Measurements from ENCODE around the gene LCN9.

The LCN9 gene, protein sequence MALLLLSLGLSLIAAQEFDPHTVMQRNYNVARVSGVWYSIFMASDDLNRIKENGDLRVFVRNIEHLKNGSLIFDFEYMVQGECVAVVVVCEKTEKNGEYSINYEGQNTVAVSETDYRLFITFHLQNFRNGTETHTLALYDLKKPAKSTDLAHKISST

DNA sequence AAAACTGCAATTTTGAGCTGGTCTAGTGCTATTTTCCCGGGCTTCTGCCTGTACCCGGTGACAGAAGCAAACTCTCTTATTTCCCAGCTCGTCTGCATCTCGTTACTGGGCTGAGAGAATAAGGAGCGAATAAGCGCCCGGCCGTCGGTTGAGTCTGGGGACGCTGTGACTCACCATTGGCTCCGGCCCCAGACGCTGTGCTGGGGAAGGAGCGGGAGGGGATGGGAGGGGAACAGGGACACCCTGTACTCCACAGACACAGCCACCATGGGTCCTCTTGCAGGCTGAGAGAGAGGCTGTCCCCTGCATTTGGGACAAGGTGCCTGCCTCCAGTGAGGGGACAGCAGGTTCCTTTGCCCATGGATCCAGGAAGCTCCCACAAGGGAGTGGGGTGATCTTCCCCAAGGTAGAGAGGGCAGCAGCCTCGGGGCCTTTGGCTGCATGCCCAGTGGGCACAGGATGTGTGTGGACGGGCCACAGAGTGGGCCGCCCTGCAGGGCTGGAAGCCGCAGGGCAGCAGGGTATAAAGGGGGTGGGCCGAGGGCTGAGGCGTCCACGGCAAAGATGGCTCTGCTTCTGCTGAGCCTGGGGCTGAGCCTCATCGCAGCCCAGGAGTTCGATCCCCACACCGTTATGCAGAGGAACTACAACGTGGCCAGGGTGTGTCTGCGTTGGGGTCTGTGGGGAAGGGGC is at the start of gene LCN9:
Gene LCN9, plus strand, starts transcription at position 552 of the 693 bp plus-strand sequence. Its CDS starts 13 bp downstream, at position 565.
- TF ChIP-seq, protein P1, sequence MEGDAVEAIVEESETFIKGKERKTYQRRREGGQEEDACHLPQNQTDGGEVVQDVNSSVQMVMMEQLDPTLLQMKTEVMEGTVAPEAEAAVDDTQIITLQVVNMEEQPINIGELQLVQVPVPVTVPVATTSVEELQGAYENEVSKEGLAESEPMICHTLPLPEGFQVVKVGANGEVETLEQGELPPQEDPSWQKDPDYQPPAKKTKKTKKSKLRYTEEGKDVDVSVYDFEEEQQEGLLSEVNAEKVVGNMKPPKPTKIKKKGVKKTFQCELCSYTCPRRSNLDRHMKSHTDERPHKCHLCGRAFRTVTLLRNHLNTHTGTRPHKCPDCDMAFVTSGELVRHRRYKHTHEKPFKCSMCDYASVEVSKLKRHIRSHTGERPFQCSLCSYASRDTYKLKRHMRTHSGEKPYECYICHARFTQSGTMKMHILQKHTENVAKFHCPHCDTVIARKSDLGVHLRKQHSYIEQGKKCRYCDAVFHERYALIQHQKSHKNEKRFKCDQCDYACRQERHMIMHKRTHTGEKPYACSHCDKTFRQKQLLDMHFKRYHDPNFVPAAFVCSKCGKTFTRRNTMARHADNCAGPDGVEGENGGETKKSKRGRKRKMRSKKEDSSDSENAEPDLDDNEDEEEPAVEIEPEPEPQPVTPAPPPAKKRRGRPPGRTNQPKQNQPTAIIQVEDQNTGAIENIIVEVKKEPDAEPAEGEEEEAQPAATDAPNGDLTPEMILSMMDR (IDR thresholded peaks at IDR 0.05; ENCODE audit: poor library complexity, severe bottlenecking), result no peak
- ATAC-seq (ENCODE audit: low read depth) (no peak), DNase-seq (ENCODE audit: low spot score) (no peak)
- Histone ChIP-seq H3K27me3 (ENCODE audit: insufficient read depth, poor library complexity, severe bottlenecking) (peaks cover 5% of the 10 kb centered on the region), H3K27ac (ENCODE audit: poor library complexity, severe bottlenecking) (no peak within 1 kb of the TSS), H3K4me3 (ENCODE audit: severe bottlenecking) (no peak within 1 kb of the TSS), H3K36me3 (ENCODE audit: low read depth) (no peaks in the 10 kb centered on the region), H3K9me3 (ENCODE audit: severe bottlenecking) (no peaks in the 10 kb centered on the region), H3K4me1 (ENCODE audit: insufficient read depth, poor library complexity, severe bottlenecking) (no peaks in the 10 kb centered on the region)

DNA sequence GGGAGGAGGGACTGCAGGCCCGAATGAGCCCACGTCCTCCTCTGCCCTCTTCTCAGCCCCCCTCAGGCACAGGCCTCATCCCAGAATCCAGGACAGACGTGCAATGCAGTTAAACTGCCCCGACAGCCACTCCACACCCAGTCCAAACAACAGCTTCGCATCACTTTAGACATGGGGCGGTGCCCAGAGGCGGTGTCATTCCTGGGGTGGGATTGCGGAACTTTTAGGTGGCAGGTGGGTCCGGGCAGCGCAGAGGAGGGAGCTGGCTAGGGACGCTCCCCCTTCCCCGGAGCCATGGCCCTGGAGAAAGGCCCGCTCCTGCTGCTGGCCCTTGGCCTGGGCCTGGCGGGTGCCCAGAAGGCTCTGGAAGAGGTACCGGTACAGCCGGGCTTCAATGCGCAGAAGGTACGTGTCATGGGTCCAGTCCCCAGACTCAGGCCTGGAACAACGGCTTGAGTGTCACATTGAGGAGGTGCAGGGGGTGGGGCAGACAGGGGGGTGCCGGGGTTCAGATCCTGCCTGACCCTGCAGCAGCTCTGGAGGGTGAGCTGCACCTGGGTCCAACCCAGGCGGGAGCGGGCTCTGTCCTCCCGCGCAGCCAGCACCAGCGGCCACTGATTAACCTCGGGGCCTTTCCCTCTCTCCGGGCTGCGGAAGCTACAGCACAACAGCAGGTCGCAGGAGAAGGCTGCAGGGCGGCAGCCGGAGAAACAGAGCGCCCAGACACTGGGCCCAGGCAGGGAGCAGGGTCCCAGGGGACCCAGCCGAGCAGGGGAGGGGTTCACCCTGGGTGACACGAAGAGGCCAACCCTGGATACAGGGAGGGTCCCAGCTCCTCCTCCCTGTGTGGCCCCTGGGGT is 48.9 kb upstream of the LCN9 start:
- Histone ChIP-seq H3K36me3 (ENCODE audit: low read depth) (no peaks in the 10 kb centered on the region), H3K9me3 (ENCODE audit: severe bottlenecking) (no peaks in the 10 kb centered on the region), H3K4me1 (ENCODE audit: insufficient read depth, poor library complexity, severe bottlenecking) (no peaks in the 10 kb centered on the region), H3K27ac (ENCODE audit: poor library complexity, severe bottlenecking) (no peak overlapping the region), H3K4me3 (ENCODE audit: severe bottlenecking) (no peak overlapping the region), H3K27me3 (ENCODE audit: insufficient read depth, poor library complexity, severe bottlenecking) (peaks cover 27% of the 10 kb centered on the region)
- ATAC-seq (ENCODE audit: low read depth) (no peak), DNase-seq (ENCODE audit: low spot score) (no peak)
- TF ChIP-seq, protein P1 (IDR thresholded peaks at IDR 0.05; ENCODE audit: poor library complexity, severe bottlenecking), result no peak

DNA sequence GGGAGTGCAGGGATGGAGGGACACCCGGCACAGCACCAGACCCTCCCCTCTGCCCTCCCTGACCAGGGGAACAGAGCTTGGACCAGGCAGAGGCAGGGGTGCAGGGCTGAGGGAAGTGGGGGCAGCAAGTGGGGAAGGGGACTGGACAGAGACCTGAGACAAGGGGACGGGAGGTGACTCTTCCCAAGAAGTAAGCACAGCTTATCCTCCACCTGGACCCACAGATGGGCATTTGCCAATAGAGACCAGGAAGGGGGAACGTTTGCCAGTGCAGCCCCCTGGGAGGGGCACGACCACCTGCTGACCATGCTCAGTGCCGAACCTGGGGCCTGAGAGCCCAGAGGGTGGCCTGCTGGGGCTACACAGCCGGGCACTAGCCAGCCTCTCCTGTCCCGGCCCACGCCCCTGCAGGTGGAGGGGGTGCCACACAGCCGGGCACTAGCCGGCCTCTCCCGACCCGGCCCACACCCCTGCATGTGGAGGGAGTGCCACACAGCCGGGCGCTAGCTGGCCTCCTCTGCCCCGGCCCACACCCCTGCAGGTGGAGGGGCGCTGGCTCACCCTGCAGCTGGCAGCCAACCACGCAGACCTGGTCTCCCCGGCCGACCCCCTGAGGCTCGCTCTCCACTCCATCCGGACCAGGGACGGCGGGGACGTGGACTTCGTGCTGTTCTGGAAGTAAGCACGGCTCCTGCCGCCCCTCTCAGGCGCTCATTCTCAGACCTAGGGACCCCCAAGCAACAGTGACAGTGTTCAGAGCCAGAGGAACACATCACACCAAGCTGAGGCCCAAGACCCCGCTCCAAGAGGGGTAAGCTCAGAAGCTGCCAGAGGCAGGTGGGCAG is 48.1 kb upstream of the LCN9 start:
- no peak overlapping the region for H3K27ac ChIP-seq (ENCODE audit: poor library complexity, severe bottlenecking)
- DNase-seq (ENCODE audit: low spot score) (no peak), ATAC-seq (ENCODE audit: low read depth) (no peak)
- H3K36me3 ChIP-seq (ENCODE audit: low read depth), result no peaks in the 10 kb centered on the region
- H3K4me3 ChIP-seq (ENCODE audit: severe bottlenecking), result no peak overlapping the region
- H3K9me3 ChIP-seq (ENCODE audit: severe bottlenecking), result no peaks in the 10 kb centered on the region
- H3K4me1 ChIP-seq (ENCODE audit: insufficient read depth, poor library complexity, severe bottlenecking), result no peaks in the 10 kb centered on the region
- H3K27me3 ChIP-seq (ENCODE audit: insufficient read depth, poor library complexity, severe bottlenecking), result peaks cover 31% of the 10 kb centered on the region
- TF ChIP-seq, protein P1 (IDR thresholded peaks at IDR 0.05; ENCODE audit: poor library complexity, severe bottlenecking), result no peak

DNA sequence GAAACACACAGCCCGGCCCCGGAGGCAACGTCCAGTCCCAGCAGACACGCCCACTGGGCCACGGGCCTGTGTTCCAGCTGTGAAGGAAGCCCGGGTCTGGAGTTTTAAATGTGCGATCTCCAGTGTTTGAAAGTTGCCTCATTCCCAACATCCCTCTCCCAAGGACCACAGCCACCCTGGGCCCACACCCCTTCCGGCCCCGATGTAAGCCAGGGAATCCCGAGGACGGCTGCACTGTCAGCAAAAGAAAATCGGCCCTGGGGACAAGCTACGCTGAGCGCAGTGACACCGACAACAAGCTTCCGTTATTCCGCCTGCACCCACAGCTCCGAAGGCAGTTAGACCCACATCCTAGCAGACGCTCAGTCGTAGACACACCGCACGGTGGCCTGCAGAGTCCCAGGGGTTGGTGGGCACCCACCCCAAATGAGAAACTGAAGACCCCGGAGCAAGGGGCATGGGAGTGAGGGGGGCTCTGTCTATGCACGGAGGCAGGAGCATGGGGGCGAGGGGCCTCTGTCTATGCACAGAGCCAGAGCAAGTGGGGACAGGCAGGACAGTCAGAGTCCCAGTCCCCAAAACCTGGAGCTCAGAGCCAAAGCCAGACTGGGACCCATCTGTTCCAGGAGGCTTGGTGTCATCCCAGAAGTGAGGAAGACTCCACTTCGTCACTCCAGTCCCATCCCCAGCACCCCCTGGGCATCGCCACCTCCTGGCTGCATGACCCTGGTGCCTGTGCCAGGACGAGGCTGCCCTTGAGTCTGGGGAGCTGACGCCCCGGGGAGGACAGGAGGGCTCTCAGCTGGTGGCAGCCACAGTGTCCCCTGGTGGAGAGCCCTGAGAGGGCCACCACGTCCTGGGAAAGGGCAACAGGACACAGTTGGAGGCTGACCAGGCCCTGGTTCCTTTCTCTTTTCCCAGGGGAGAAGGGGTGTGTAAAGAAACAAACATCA is 47.2 kb upstream of the LCN9 start:
- Histone ChIP-seq H3K36me3 (ENCODE audit: low read depth) (no peaks in the 10 kb centered on the region), H3K4me1 (ENCODE audit: insufficient read depth, poor library complexity, severe bottlenecking) (no peaks in the 10 kb centered on the region), H3K27me3 (ENCODE audit: insufficient read depth, poor library complexity, severe bottlenecking) (peaks cover 38% of the 10 kb centered on the region), H3K4me3 (ENCODE audit: severe bottlenecking) (no peak overlapping the region), H3K27ac (ENCODE audit: poor library complexity, severe bottlenecking) (no peak overlapping the region), H3K9me3 (ENCODE audit: severe bottlenecking) (no peaks in the 10 kb centered on the region)
- no peak; the same call in 2 of the 3 replicates for ATAC-seq (ENCODE audit: low read depth)
- no peak for DNase-seq (ENCODE audit: low spot score)
- TF ChIP-seq, protein P1 (IDR thresholded peaks at IDR 0.05; ENCODE audit: poor library complexity, severe bottlenecking), result no peak

Measured in RWPE2 (cell line).